HG03521 (cell line): ENCODE results near the gene EFHC1.
"Not testable (repeated sequence)": the region's sequence is repeated elsewhere in the genome, so short reads cannot be mapped to it uniquely, and the experiment has no call there.

Source experiments
- ATAC-seq: cut with Tn5 transposase; IDR thresholded peaks from one replicate; pipeline ENCODE4 v1.9.1; 2021; ENCODE audit warnings: mild to moderate bottlenecking, moderate library complexity; ENCODE audit not compliant: unreplicated experiment

Gene EFHC1

GRCh38 chr6:52435345-52435744, 15.2 kb downstream of the EFHC1 start:
- ATAC-seq, result no peak

GRCh38 chr6:52438926-52439325, 18.8 kb downstream of the EFHC1 start:
- ATAC-seq, result no peak

- ATAC-seq, result no peak
Measured at GRCh38 chr6:52454556-52454955, 34.4 kb downstream of the EFHC1 start.

GRCh38 chr6:52457096-52457495, 37.0 kb downstream of the EFHC1 start:
- no peak for ATAC-seq

GRCh38 chr6:52461194-52461593, 41.1 kb downstream of the EFHC1 start:
- not testable (repeated sequence) for ATAC-seq

GRCh38 chr6:52474173-52474572, 54.0 kb downstream of the EFHC1 start:
- no peak for ATAC-seq

GRCh38 chr6:52475307-52475706, 55.2 kb downstream of the EFHC1 start:
- no peak for ATAC-seq

- ATAC-seq, result no peak
Measured at GRCh38 chr6:52482903-52483670, 62.9 kb downstream of the EFHC1 start.

GRCh38 chr6:52483671-52484003, 63.5 kb downstream of the EFHC1 start:
- ATAC-seq, result no peak

GRCh38 chr6:52489881-52490280, 69.7 kb downstream of the EFHC1 start:
- no peak for ATAC-seq

- peak; percentile 60 for ATAC-seq
Measured at GRCh38 chr6:52491203-52492069, 71.3 kb downstream of the EFHC1 start.

GRCh38 chr6:52493669-52494068, 73.5 kb downstream of the EFHC1 start:
- no peak for ATAC-seq

GRCh38 chr6:52494298-52495072, 74.3 kb downstream of the EFHC1 start:
- ATAC-seq, result no peak

- ATAC-seq, result no peak
Measured at GRCh38 chr6:52495922-52496321, 75.8 kb downstream of the EFHC1 start.

GRCh38 chr6:52496631-52497030, 76.5 kb downstream of the EFHC1 start:
- ATAC-seq, result no peak

GRCh38 chr6:52497652-52498408, 77.7 kb downstream of the EFHC1 start:
- ATAC-seq, result peak; percentile 78

- peak; percentile 42 for ATAC-seq
Measured at GRCh38 chr6:52498538-52499017, 78.4 kb downstream of the EFHC1 start.

GRCh38 chr6:52499026-52499425, 78.9 kb downstream of the EFHC1 start:
- ATAC-seq, result no peak

GRCh38 chr6:52499681-52500236, 79.6 kb downstream of the EFHC1 start:
- no peak for ATAC-seq
